SK-N-SH (cell line): ENCODE data around the gene RASSF1. TPM values are rescaled to one million over a fixed set of nuclear protein-coding genes. Genes with fewer than 3 reads are reported as not detected.

Experiments used
- CTCF ChIA-PET: fragments of 300-600, 350-600 bp; formaldehyde crosslinking; extraction: SDS; loops from one replicate; lab custom pipeline; 2021; lab: Yijun Ruan, JAX
- POLR2A ChIA-PET: fragments of 350-600 bp; sonication (Branson Sonifier 250); formaldehyde crosslinking; extraction: SDS; loops from one replicate; lab custom pipeline; 2020; ENCODE audit warnings: antibody characterized with exemption, inconsistent platforms; lab: Yijun Ruan, JAX
- DNase-seq: peaks from one replicate; pipeline ENCODE4 v3.0.0; 2012
- H2AFZ ChIP-seq: fragments of 200-600 bp; sonication (generic); 2 replicates; pipeline ENCODE4 v1.8.1; 2016; ENCODE audit warnings: antibody characterized with exemption, mild to moderate bottlenecking, low read depth
- H3F3A ChIP-seq: fragments of 200-600 bp; sonication (generic); replicated peaks from 2 replicates; pipeline ENCODE3; 2016; ENCODE audit warnings: antibody characterized with exemption, mild to moderate bottlenecking; ENCODE audit not compliant: insufficient read depth
- H3K27ac ChIP-seq, 2 experiments: fragments of 200-500 bp in 1 of 2; fragments of 200-600 bp in 1 of 2; sonication (Bioruptor generic) in 1 of 2; sonication (generic), shearing (Covaris generic) in 1 of 2; 2 replicates each; pipeline versions ENCODE4 v1.5.1 to v1.6.1; 2014 to 2016; ENCODE audit warnings: low read depth in 2 of 2, inconsistent platforms in 1 of 2, low read length in 1 of 2, mild to moderate bottlenecking in 1 of 2, mixed read lengths in 1 of 2
- H3K27me3 ChIP-seq: fragments of 200-600 bp; sonication (generic), shearing (Covaris generic); 2 replicates; pipeline ENCODE4 v1.6.1; 2016; ENCODE audit warnings: mixed run types; ENCODE audit not compliant: insufficient read depth
- H3K36me3 ChIP-seq, 2 experiments: fragments of 200-500 bp in 1 of 2; fragments of 200-600 bp in 1 of 2; sonication (Bioruptor generic) in 1 of 2; sonication (generic) in 1 of 2; replicated peaks in 1 of 2; 2 replicates each; pipeline versions ENCODE3 to v1.5.1; 2014 to 2016; ENCODE audit warnings: low read length in 1 of 2, mild to moderate bottlenecking in 1 of 2; ENCODE audit not compliant: insufficient read depth in 2 of 2, control insufficient read depth in 1 of 2
- H3K4me1 ChIP-seq, 2 experiments: fragments of 200-500 bp in 1 of 2; fragments of 200-600 bp in 1 of 2; sonication (Bioruptor generic) in 1 of 2; sonication (generic), shearing (Covaris generic) in 1 of 2; 2 replicates each; pipeline versions ENCODE4 v1.5.1 to v1.6.1; 2014 to 2016; ENCODE audit warnings: low read depth in 1 of 2, low read length in 1 of 2, mixed run types in 1 of 2; ENCODE audit not compliant: insufficient read depth in 2 of 2, control insufficient read depth in 1 of 2
- H3K4me2 ChIP-seq: fragments of 200-600 bp; sonication (generic), shearing (Covaris generic); 2 replicates; pipeline ENCODE4 v1.6.1; 2017; ENCODE audit warnings: mixed run types
- H3K4me3 ChIP-seq, 2 experiments: fragments of 200-500 bp in 1 of 2; fragments of 200-600 bp in 1 of 2; sonication (Bioruptor generic) in 1 of 2; sonication (generic), shearing (Covaris generic) in 1 of 2; 2 replicates each; pipeline versions ENCODE4 v1.5.1 to v1.8.1; 2014 to 2016; ENCODE audit warnings: low read depth in 2 of 2, inconsistent platforms in 1 of 2, low read length in 1 of 2, mild to moderate bottlenecking in 1 of 2, mixed read lengths in 1 of 2, moderate library complexity in 1 of 2
- H3K79me2 ChIP-seq: fragments of 200-600 bp; sonication (generic); 2 replicates; pipeline ENCODE4 v1.8.1; 2017; ENCODE audit warnings: mild to moderate bottlenecking; ENCODE audit not compliant: insufficient read depth
- H3K9ac ChIP-seq: fragments of 200-600 bp; sonication (generic); 2 replicates; pipeline ENCODE4 v1.6.1; 2017; ENCODE audit warnings: mixed run types
- H3K9me2 ChIP-seq: fragments of 200-600 bp; sonication (generic); 2 replicates; pipeline ENCODE4 v1.6.1; 2017; ENCODE audit warnings: mixed run types
- H3K9me3 ChIP-seq: fragments of 200-600 bp; sonication (generic); 2 replicates; pipeline ENCODE4 v1.6.1; 2017; ENCODE audit warnings: mixed run types, mild to moderate bottlenecking, moderate library complexity
- H4K20me1 ChIP-seq: fragments of 200-600 bp; sonication (generic); 2 replicates; pipeline ENCODE4 v1.6.1; 2017; ENCODE audit warnings: mild to moderate bottlenecking, mixed run types; ENCODE audit not compliant: insufficient read depth
- CHD2 ChIP-seq: fragments of 150-350 bp; IDR thresholded peaks from 2 replicates; pipeline ENCODE4 v1.6.1; 2018; ENCODE audit warnings: low read length; ENCODE audit not compliant: partially characterized antibody
- CTCF ChIP-seq: fragments of 200-600 bp; sonication (generic); IDR thresholded peaks from 2 replicates; pipeline ENCODE4 v1.6.1; 2017; ENCODE audit warnings: antibody characterized with exemption, mild to moderate bottlenecking, moderate library complexity
- FOSL2 ChIP-seq: IDR thresholded peaks from 2 replicates; pipeline ENCODE4 v1.4.0; 2012; ENCODE audit warnings: low read depth, mild to moderate bottlenecking, moderate library complexity, borderline replicate concordance
- GABPA ChIP-seq: IDR thresholded peaks from 2 replicates; pipeline ENCODE4 v1.4.0; 2012; ENCODE audit warnings: low read depth, mild to moderate bottlenecking
- IRF3 ChIP-seq: fragments of 150-350 bp; IDR thresholded peaks from 2 replicates; pipeline ENCODE4 v1.6.1; 2016; ENCODE audit warnings: mild to moderate bottlenecking, low read depth, low read length
- NFIC ChIP-seq: IDR thresholded peaks from 2 replicates; pipeline ENCODE4 v1.4.0; 2012; ENCODE audit warnings: borderline replicate concordance
- NRF1 ChIP-seq: IDR thresholded peaks from 2 replicates; pipeline ENCODE4 v1.6.1; 2012; ENCODE audit warnings: low read depth, mild to moderate bottlenecking, low read length
- RFX5 ChIP-seq: IDR thresholded peaks from 2 replicates; pipeline ENCODE4 v1.6.1; 2012; ENCODE audit warnings: mild to moderate bottlenecking, improper control_type of control experiment, low read length
- SIN3A ChIP-seq: IDR thresholded peaks from 2 replicates; pipeline ENCODE4 v1.6.1; 2012; ENCODE audit warnings: low read depth, mild to moderate bottlenecking, low read length, moderate library complexity, borderline replicate concordance
- TAF1 ChIP-seq: IDR thresholded peaks from 2 replicates; pipeline ENCODE4 v1.6.1; 2012; ENCODE audit warnings: low read depth, mild to moderate bottlenecking, low read length, moderate library complexity, borderline replicate concordance
- USF2 ChIP-seq: fragments of 150-350 bp; IDR thresholded peaks from 2 replicates; pipeline ENCODE4 v1.6.1; 2017; ENCODE audit warnings: antibody characterized with exemption, low read length, low read depth, borderline replicate concordance
- YY1 ChIP-seq: IDR thresholded peaks from 2 replicates; pipeline ENCODE4 v1.4.0; 2012; ENCODE audit warnings: low read depth, mild to moderate bottlenecking
- ZBTB33 ChIP-seq: IDR thresholded peaks from 2 replicates; pipeline ENCODE4 v1.4.0; 2012; ENCODE audit warnings: low read depth, borderline replicate concordance
- WGBS: methylation state at CpG from one replicate; pipeline ENCODE4 v1.1.6; 2017; ENCODE audit warnings: low lambda C conversion rate; 5-methylcytosine and 5-hydroxymethylcytosine counted together
- polyA plus RNA-seq, 3 experiments: library from polyadenylated mRNA; depleted of rRNA; stranded (reverse); fragments of >200 nt; gene quantifications; 2 replicates each; pipeline ENCODE4 v1.2.3, GENCODE V29; 2012

RASSF1 gene
- polyA plus RNA-seq, 1 of the 3 experiments (the other 2 are of a cell fraction), result 28.1 TPM

- CTCF ChIA-PET, result interaction anchor here (0.7 to 6.0 kb wide), 11 partner anchors 13 to 130 kb away, joined by 3 to 60 read pairs (median 3); partner anchors contain the start of genes HYAL1, HYAL3, IFRD2 and NAA80
- Histone ChIP-seq H3K4me1 (peaks cover 0 to 49% of the 10 kb centered on the region in 2 experiments; a peak in 2 of 4 replicates), H3K4me2 (peak within 1 kb of the TSS; percentile 80)
These were observed 18.1 kb downstream of the RASSF1 start, which contains the start of gene HYAL2 for GRCh38 chr3:50322386-50323091. HYAL2 (minus strand) TSS chr3:50322745; CDS start chr3:50320489, 2,256 bp downstream.

More at GRCh38 chr3:50322386-50323091, 18.1 kb downstream of the RASSF1 start, which contains the start of gene HYAL2:
- H3F3A ChIP-seq, result peaks cover 10% of the 10 kb centered on the region
- H3K9ac ChIP-seq, result peak within 1 kb of the TSS; percentile 93
- H3K36me3 ChIP-seq, result peaks cover 8 to 44% of the 10 kb centered on the region in 2 experiments
- POLR2A ChIA-PET, result interaction anchor here (1.5 to 1.6 kb wide), 2 partner anchors 12 to 15 kb away, joined by 3 to 4 read pairs; no protein-coding TSS in a partner anchor
- peak within 1 kb of the TSS; percentile 92 to 94 for H3K4me3 ChIP-seq
- no peaks in the 10 kb centered on the region for H4K20me1 ChIP-seq
- TF ChIP-seq RFX5 (no peak), USF2 (no peak), CHD2 (no peak), ZBTB33 (no peak), YY1 (no peak), SIN3A (no peak), CTCF (no peak), NFIC (no peak), FOSL2 (no peak), NRF1 (no peak), GABPA (no peak), IRF3 (no peak), TAF1 (no peak)
- peaks cover 52% of the 10 kb centered on the region for H3K79me2 ChIP-seq
- peak within 1 kb of the TSS; percentile 94 for H2AFZ ChIP-seq
- H3K27me3 ChIP-seq, result no peaks in the 10 kb centered on the region
- H3K27ac ChIP-seq, result peak within 1 kb of the TSS; percentile 92 to 94
- DNase-seq, result no peak
- 95% methylated on average over 24 of the region's 31 CpGs for WGBS
- no peaks in the 10 kb centered on the region for H3K9me3 ChIP-seq
- no peaks in the 10 kb centered on the region for H3K9me2 ChIP-seq
